A673 (cell line): Measurements from ENCODE around the gene HMGXB3. TPM values are rescaled to one million over a fixed set of nuclear protein-coding genes. Genes with fewer than 3 reads are reported as not detected.

Source experiments
- BruUV-seq: library from RNA; stranded (reverse); fragments of 400-500 nt; replicated peaks from 2 replicates; lab custom pipeline; 2021; lab: Mats Ljungman, UMichigan
- CTCF ChIA-PET: fragments of 300-600 bp; sonication (Branson Sonifier 250); formaldehyde crosslinking; loops from one replicate; lab custom pipeline; 2022; ENCODE audit warnings: antibody characterized with exemption; lab: Charles Lee
- POLR2A ChIA-PET: fragments of 300-600 bp; sonication (Branson Sonifier 250); formaldehyde crosslinking; loops from one replicate; lab custom pipeline; 2022; ENCODE audit warnings: antibody characterized with exemption; ENCODE audit not compliant: low non-redundant PET; lab: Charles Lee
- DNase-seq: peaks from one replicate; pipeline ENCODE4 v3.0.0-alpha.2; 2015; ENCODE audit warnings: low spot score
- H3K27ac ChIP-seq: fragments of 200-600 bp; sonication (generic); 2 replicates; pipeline ENCODE4 v1.5.1; 2016; ENCODE audit warnings: mixed run types, low read depth, mild to moderate bottlenecking, mixed read lengths, antibody characterized with exemption, low read length; ENCODE audit not compliant: poor library complexity, severe bottlenecking
- H3K27me3 ChIP-seq: fragments of 200-600 bp; sonication (generic); replicated peaks from 2 replicates; pipeline ENCODE4 v1.6.1; 2017; ENCODE audit warnings: mixed run types, low read depth, mild to moderate bottlenecking, mixed read lengths, antibody characterized with exemption, low read length; ENCODE audit not compliant: insufficient read depth, poor library complexity
- H3K36me3 ChIP-seq: fragments of 200-600 bp; sonication (generic); 2 replicates; pipeline ENCODE4 v1.6.1; 2016; ENCODE audit warnings: mixed run types, mild to moderate bottlenecking, mixed read lengths, antibody characterized with exemption, low read length; ENCODE audit not compliant: insufficient read depth, poor library complexity, severe bottlenecking
- H3K4me1 ChIP-seq: fragments of 200-600 bp; sonication (generic); 2 replicates; pipeline ENCODE4 v1.6.1; 2017; ENCODE audit warnings: mixed run types, mild to moderate bottlenecking, mixed read lengths, antibody characterized with exemption, low read length; ENCODE audit not compliant: insufficient read depth, poor library complexity, severe bottlenecking
- H3K4me3 ChIP-seq: fragments of 200-600 bp; sonication (generic); 2 replicates; pipeline ENCODE4 v1.5.1; 2016; ENCODE audit warnings: low read depth, mixed run types, mild to moderate bottlenecking, mixed read lengths, low read length; ENCODE audit not compliant: poor library complexity, severe bottlenecking
- H3K9me3 ChIP-seq: fragments of 200-600 bp; sonication (generic); 2 replicates; pipeline ENCODE4 v1.6.1; 2016; ENCODE audit warnings: mixed run types, low read depth, mild to moderate bottlenecking, mixed read lengths, antibody characterized with exemption, low read length; ENCODE audit not compliant: poor library complexity, severe bottlenecking
- EZH2 ChIP-seq: fragments of 200-600 bp; sonication (generic); IDR thresholded peaks from 2 replicates; pipeline ENCODE4 v1.6.1; 2017; ENCODE audit warnings: borderline replicate concordance, low read depth, mild to moderate bottlenecking, mixed read lengths, antibody characterized with exemption, low read length; ENCODE audit not compliant: poor library complexity, severe bottlenecking
- intact Hi-C: fragments of 100-400 bp; cut with micrococcal nuclease; formaldehyde crosslinking; loops from one replicate; pipeline ENCODE4 v1.10.0; 2022; ENCODE audit not compliant: unreplicated experiment
- total RNA-seq: library from RNA; stranded (reverse); gene quantifications from 2 replicates; pipeline ENCODE4 v1.2.3, GENCODE V29; 2021
- TF ChIP-seq, protein P1 (sequence below): fragments of 300-800, 200-600 bp; sonication (generic); conservative IDR thresholded peaks from 2 replicates; pipeline ENCODE4 v1.5.1; 2017; ENCODE audit warnings: low read depth, mild to moderate bottlenecking, antibody characterized with exemption, low read length, moderate library complexity, mixed read lengths

Gene HMGXB3
- total RNA-seq, 1 experiment from 2014 or later: 52.6 TPM

GRCh38 chr5:150065346-150065745, 64.8 kb downstream of the HMGXB3 start:
- H3K9me3 ChIP-seq: no peaks in the 10 kb centered on the region
- CTCF ChIA-PET: no interaction called here
- no peaks in the 10 kb centered on the region for H3K4me1 ChIP-seq
- no TSS peak for BruUV-seq
- DNase-seq: no peak
- TF ChIP-seq, protein P1, sequence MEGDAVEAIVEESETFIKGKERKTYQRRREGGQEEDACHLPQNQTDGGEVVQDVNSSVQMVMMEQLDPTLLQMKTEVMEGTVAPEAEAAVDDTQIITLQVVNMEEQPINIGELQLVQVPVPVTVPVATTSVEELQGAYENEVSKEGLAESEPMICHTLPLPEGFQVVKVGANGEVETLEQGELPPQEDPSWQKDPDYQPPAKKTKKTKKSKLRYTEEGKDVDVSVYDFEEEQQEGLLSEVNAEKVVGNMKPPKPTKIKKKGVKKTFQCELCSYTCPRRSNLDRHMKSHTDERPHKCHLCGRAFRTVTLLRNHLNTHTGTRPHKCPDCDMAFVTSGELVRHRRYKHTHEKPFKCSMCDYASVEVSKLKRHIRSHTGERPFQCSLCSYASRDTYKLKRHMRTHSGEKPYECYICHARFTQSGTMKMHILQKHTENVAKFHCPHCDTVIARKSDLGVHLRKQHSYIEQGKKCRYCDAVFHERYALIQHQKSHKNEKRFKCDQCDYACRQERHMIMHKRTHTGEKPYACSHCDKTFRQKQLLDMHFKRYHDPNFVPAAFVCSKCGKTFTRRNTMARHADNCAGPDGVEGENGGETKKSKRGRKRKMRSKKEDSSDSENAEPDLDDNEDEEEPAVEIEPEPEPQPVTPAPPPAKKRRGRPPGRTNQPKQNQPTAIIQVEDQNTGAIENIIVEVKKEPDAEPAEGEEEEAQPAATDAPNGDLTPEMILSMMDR: no peak
- TF ChIP-seq EZH2: no peak
- H3K4me3 ChIP-seq: no peak overlapping the region
- POLR2A ChIA-PET: no interaction called here
- no peaks in the 10 kb centered on the region for H3K27me3 ChIP-seq
- H3K27ac ChIP-seq: no peak overlapping the region
- H3K36me3 ChIP-seq: no peaks in the 10 kb centered on the region
- intact Hi-C loops: no loop called here

GRCh38 chr5:150065886-150066285, 65.3 kb downstream of the HMGXB3 start:
- CTCF ChIA-PET: no interaction called here
- H3K9me3 ChIP-seq: no peaks in the 10 kb centered on the region
- H3K4me3 ChIP-seq: no peak overlapping the region
- no TSS peak for BruUV-seq
- DNase-seq: no peak
- H3K4me1 ChIP-seq: no peaks in the 10 kb centered on the region
- TF ChIP-seq EZH2: no peak
- TF ChIP-seq, protein P1: no peak
- no peak overlapping the region for H3K27ac ChIP-seq
- POLR2A ChIA-PET: no interaction called here
- no peaks in the 10 kb centered on the region for H3K27me3 ChIP-seq
- no peaks in the 10 kb centered on the region for H3K36me3 ChIP-seq
- intact Hi-C loops: no loop called here

DNA sequence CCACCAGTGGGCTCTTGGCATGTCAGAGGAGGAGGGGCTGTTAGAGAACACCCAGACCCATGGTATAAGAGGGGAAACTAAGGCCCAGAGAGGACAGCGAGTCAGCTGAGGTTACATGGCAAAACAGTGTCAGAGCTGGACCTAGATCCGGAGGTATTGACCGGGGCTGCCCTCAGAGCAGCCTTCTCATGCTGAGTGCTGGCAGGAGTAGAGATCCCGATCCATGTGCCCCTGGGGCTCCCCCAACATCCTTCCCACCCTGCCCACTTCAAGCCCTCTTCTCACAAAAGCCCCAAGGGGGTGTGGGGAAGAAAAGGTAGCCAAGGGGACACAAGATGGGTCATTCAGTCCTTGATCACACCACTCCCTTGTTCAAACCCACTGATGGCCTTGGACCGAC, 65.9 kb downstream of the HMGXB3 start:
- CTCF ChIA-PET: no interaction called here
- intact Hi-C loops: no loop called here
- POLR2A ChIA-PET: no interaction called here

More for the DNA sequence above, 65.9 kb downstream of the HMGXB3 start:
- Histone ChIP-seq H3K4me3 (no peak overlapping the region), H3K4me1 (no peaks in the 10 kb centered on the region), H3K27me3 (no peaks in the 10 kb centered on the region), H3K27ac (no peak overlapping the region), H3K9me3 (no peaks in the 10 kb centered on the region), H3K36me3 (no peaks in the 10 kb centered on the region)
- TF ChIP-seq, protein P1: no peak
- TF ChIP-seq EZH2: no peak
- DNase-seq: no peak
- BruUV-seq: no TSS peak
